Measurements from ENCODE around the gene IL4R.

GRCh38 chr16:27359051-27359450 is 45.3 kb downstream of the IL4R start:
- TF ChIP-seq, protein P1, sequence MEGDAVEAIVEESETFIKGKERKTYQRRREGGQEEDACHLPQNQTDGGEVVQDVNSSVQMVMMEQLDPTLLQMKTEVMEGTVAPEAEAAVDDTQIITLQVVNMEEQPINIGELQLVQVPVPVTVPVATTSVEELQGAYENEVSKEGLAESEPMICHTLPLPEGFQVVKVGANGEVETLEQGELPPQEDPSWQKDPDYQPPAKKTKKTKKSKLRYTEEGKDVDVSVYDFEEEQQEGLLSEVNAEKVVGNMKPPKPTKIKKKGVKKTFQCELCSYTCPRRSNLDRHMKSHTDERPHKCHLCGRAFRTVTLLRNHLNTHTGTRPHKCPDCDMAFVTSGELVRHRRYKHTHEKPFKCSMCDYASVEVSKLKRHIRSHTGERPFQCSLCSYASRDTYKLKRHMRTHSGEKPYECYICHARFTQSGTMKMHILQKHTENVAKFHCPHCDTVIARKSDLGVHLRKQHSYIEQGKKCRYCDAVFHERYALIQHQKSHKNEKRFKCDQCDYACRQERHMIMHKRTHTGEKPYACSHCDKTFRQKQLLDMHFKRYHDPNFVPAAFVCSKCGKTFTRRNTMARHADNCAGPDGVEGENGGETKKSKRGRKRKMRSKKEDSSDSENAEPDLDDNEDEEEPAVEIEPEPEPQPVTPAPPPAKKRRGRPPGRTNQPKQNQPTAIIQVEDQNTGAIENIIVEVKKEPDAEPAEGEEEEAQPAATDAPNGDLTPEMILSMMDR (IDR thresholded peaks at IDR 0.05), result no peak
- TF ChIP-seq POLR2AphosphoS5 (IDR thresholded peaks at IDR 0.05; ENCODE audit: low read depth, low read length) (no peak), SIN3A (IDR thresholded peaks at IDR 0.05; ENCODE audit: borderline replicate concordance, insufficient read depth, low read depth, low read length) (no peak)

All from Panc1 (cell line).